Liver (tissue), 9 donors: Measurements from ENCODE around the gene FAR1. TPM values are rescaled to one million over a fixed set of nuclear protein-coding genes. Genes with fewer than 3 reads are reported as not detected.
"Not testable (repeated sequence)": the region's sequence is repeated elsewhere in the genome, so short reads cannot be mapped to it uniquely, and the experiment has no call there.

ENCODE experiments used
- DNase-seq: peaks from one replicate; pipeline ENCODE4 v3.0.0-alpha.2; 2017; ENCODE audit warnings: low spot score
- H3K27ac ChIP-seq, 2 donors: one replicate each; pipeline ENCODE4 v1.7.0; 2013; ENCODE audit warnings: inconsistent platforms in 2 of 2, low read length in 2 of 2, control low read depth in 1 of 2, low read depth in 1 of 2, mild to moderate bottlenecking in 1 of 2
- H3K27me3 ChIP-seq, 4 donors: one replicate each; pipeline versions ENCODE4 v1.6.1 to v1.7.0; 2013; ENCODE audit warnings: low read length in 3 of 4, inconsistent platforms in 1 of 4, mild to moderate bottlenecking in 1 of 4, moderate library complexity in 1 of 4; ENCODE audit not compliant: control insufficient read depth in 4 of 4, insufficient read depth in 4 of 4
- H3K36me3 ChIP-seq, 4 donors: one replicate each; pipeline versions ENCODE4 v1.6.1 to v1.7.0; 2013; ENCODE audit warnings: low read length in 3 of 4, mild to moderate bottlenecking in 3 of 4, low read depth in 1 of 4, moderate library complexity in 1 of 4; ENCODE audit not compliant: control insufficient read depth in 4 of 4, insufficient read depth in 3 of 4
- H3K4me1 ChIP-seq, 4 donors: one replicate each; pipeline versions ENCODE4 v1.6.1 to v1.7.0; 2013; ENCODE audit warnings: low read length in 3 of 4, mild to moderate bottlenecking in 3 of 4, moderate library complexity in 1 of 4; ENCODE audit not compliant: control insufficient read depth in 4 of 4, insufficient read depth in 4 of 4
- H3K4me3 ChIP-seq, 3 donors: one replicate each; pipeline versions ENCODE4 v1.6.1 to v1.7.0; 2013; ENCODE audit warnings: low read length in 3 of 3, control low read depth in 1 of 3, low read depth in 1 of 3, mild to moderate bottlenecking in 1 of 3
- H3K9ac ChIP-seq, 2 donors: one replicate each; pipeline ENCODE4 v1.7.0; 2013; ENCODE audit warnings: low read length in 2 of 2, mild to moderate bottlenecking in 2 of 2, moderate library complexity in 2 of 2, control low read depth in 1 of 2, low read depth in 1 of 2
- H3K9me3 ChIP-seq, 4 donors: one replicate each; pipeline versions ENCODE4 v1.6.1 to v1.7.0; 2013; ENCODE audit warnings: low read length in 3 of 4; ENCODE audit not compliant: control insufficient read depth in 4 of 4
- ATF3 ChIP-seq: IDR thresholded peaks from 2 replicates; pipeline ENCODE4 v1.6.1; 2016; ENCODE audit warnings: antibody characterized with exemption
- CTCF ChIP-seq: fragments of 150-350 bp; IDR thresholded peaks from 2 replicates; pipeline ENCODE4 v1.5.1; 2017; ENCODE audit warnings: improper control_type of control experiment, low read depth, low read length; ENCODE audit not compliant: missing input control
- EGR1 ChIP-seq, 2 donors: IDR thresholded peaks; 2 replicates each; pipeline ENCODE4 v1.6.1; 2016 to 2018; ENCODE audit warnings: antibody characterized with exemption in 2 of 2, low read depth in 2 of 2
- FOXA1 ChIP-seq: IDR thresholded peaks from 2 replicates; pipeline ENCODE4 v1.6.1; 2016; ENCODE audit warnings: antibody characterized with exemption
- GABPA ChIP-seq, 2 donors: IDR thresholded peaks in 1 of 2; conservative IDR thresholded peaks in 1 of 2; 2 replicates each; pipeline ENCODE4 v1.6.1; 2016; ENCODE audit warnings: antibody characterized with exemption in 2 of 2, mild to moderate bottlenecking in 1 of 2, moderate library complexity in 1 of 2
- HNF4A ChIP-seq, 2 donors: conservative IDR thresholded peaks; 2 replicates each; pipeline ENCODE4 v1.6.1; 2016; ENCODE audit warnings: antibody characterized with exemption in 2 of 2, mild to moderate bottlenecking in 2 of 2
- HNF4G ChIP-seq: IDR thresholded peaks from 2 replicates; pipeline ENCODE4 v1.6.1; 2016; ENCODE audit warnings: antibody characterized with exemption
- JUND ChIP-seq, 2 donors: IDR thresholded peaks; 2 replicates each; pipeline ENCODE4 v1.6.1; 2016; ENCODE audit warnings: antibody characterized with exemption in 2 of 2
- NR2F2 ChIP-seq: IDR thresholded peaks from 2 replicates; pipeline ENCODE4 v1.6.1; 2016; ENCODE audit warnings: antibody characterized with exemption
- RAD21 ChIP-seq, 2 donors: IDR thresholded peaks; 2 replicates each; pipeline ENCODE4 v1.6.1; 2016; ENCODE audit warnings: antibody characterized with exemption in 2 of 2, mild to moderate bottlenecking in 2 of 2
- RXRA ChIP-seq, 2 donors: IDR thresholded peaks; 2 replicates each; pipeline ENCODE4 v1.6.1; 2017 to 2018; ENCODE audit warnings: antibody characterized with exemption in 2 of 2, mild to moderate bottlenecking in 1 of 2
- SP1 ChIP-seq: IDR thresholded peaks from 2 replicates; pipeline ENCODE4 v1.6.1; 2018; ENCODE audit warnings: antibody characterized with exemption, mild to moderate bottlenecking
- TAF1 ChIP-seq: conservative IDR thresholded peaks from 2 replicates; pipeline ENCODE4 v1.6.1; 2016; ENCODE audit warnings: antibody characterized with exemption, mild to moderate bottlenecking
- YY1 ChIP-seq: IDR thresholded peaks from 2 replicates; pipeline ENCODE4 v1.6.1; 2016; ENCODE audit warnings: antibody characterized with exemption, mild to moderate bottlenecking
- ZBTB33 ChIP-seq: IDR thresholded peaks from 2 replicates; pipeline ENCODE4 v1.6.1; 2016; ENCODE audit warnings: antibody characterized with exemption
- WGBS: extraction: QIAGEN DNeasy Blood & Tissue Kit; methylation state at CpG from one replicate; pipeline ENCODE4 v1.1.7; 2013; 5-methylcytosine and 5-hydroxymethylcytosine counted together
- polyA plus RNA-seq, 2 donors: library from polyadenylated mRNA; stranded (reverse) in 1 of 2; unstranded in 1 of 2; fragments of 200-250 nt in 1 of 2; fragments of >200 nt in 1 of 2; fragmentation: Nextera tagmentation in 1 of 2; extraction: Ambion mirVana in 1 of 2; gene quantifications; one replicate each; pipeline versions ENCODE4 v1.2.1 to v1.2.3, GENCODE V29; 2013 to 2015
- total RNA-seq, 2 donors: library from RNA; depleted of rRNA; stranded (reverse); fragments of >200 nt; gene quantifications; one replicate each; pipeline ENCODE4 v1.2.3, GENCODE V29; 2014
- TF ChIP-seq, protein P1 (sequence below): IDR thresholded peaks from 2 replicates; pipeline ENCODE4 v1.6.1; 2016; ENCODE audit warnings: antibody characterized with exemption, mild to moderate bottlenecking
- TF ChIP-seq, protein P2 (sequence below): IDR thresholded peaks from 2 replicates; pipeline ENCODE4 v1.6.1; 2016; ENCODE audit warnings: antibody characterized with exemption
- donor health status: healthy.
- donor health status: healthy.
- donor health status: healthy.
- donor health status: healthy.
- donor health status: healthy.

The FAR1 gene
- total and polyA plus RNA-seq, 4 donors = 1.7 to 29.6 (median 5.5) TPM

DNA sequence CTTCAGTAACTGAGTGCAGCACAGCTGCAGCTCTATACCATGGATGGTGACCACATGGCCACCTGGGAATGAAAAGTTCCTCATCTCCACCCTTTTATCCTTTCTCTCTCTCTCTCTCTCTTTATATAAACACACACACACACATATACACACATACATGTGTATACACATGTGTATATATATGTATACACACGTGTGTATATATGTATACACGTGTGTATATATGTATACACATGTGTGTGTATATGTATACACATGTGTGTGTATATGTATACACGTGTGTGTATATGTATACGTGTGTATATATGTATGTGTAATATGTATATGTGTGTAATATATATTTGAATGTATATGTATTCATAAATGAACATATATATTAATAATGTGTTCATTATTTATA is 18.8 kb upstream of the FAR1 start:
- Histone ChIP-seq H3K4me1 (no peaks in the 10 kb centered on the region), H3K27ac (no peak overlapping the region), H3K36me3 (no peaks in the 10 kb centered on the region), H3K4me3 (no peak overlapping the region), H3K9me3 (peaks cover 0 to 1% (median 0%) of the 10 kb centered on the region in 4 donors), H3K9ac (no peak overlapping the region), H3K27me3 (no peaks in the 10 kb centered on the region)
- DNase-seq = no peak
- TF ChIP-seq ATF3 = no peak
- TF ChIP-seq JUND (IDR thresholded peaks at IDR 0.05) = no peak
- TF ChIP-seq NR2F2 = no peak
- TF ChIP-seq TAF1 = no peak
- WGBS = 75% methylated on average over 4 of the region's 4 CpGs

- not testable (repeated sequence) for H3K9me3 ChIP-seq, H3K4me3 ChIP-seq, DNase-seq, H3K27ac ChIP-seq, H3K36me3 ChIP-seq, H3K27me3 ChIP-seq, H3K9ac ChIP-seq, H3K4me1 ChIP-seq
- WGBS = 77% methylated on average over 6 of the region's 6 CpGs
Observed at GRCh38 chr11:13651515-13651914, 17.0 kb upstream of the FAR1 start.

- Histone ChIP-seq H3K27ac (no peak overlapping the region), H3K27me3 (no peaks in the 10 kb centered on the region), H3K9me3 (peaks cover 5 to 15% (median 9%) of the 10 kb centered on the region in 4 donors), H3K9ac (no peak overlapping the region), H3K4me3 (no peak overlapping the region), H3K4me1 (no peaks in the 10 kb centered on the region), H3K36me3 (no peaks in the 10 kb centered on the region)
- WGBS = 48% methylated on average over 2 of the region's 2 CpGs
- TF ChIP-seq, protein P1, sequence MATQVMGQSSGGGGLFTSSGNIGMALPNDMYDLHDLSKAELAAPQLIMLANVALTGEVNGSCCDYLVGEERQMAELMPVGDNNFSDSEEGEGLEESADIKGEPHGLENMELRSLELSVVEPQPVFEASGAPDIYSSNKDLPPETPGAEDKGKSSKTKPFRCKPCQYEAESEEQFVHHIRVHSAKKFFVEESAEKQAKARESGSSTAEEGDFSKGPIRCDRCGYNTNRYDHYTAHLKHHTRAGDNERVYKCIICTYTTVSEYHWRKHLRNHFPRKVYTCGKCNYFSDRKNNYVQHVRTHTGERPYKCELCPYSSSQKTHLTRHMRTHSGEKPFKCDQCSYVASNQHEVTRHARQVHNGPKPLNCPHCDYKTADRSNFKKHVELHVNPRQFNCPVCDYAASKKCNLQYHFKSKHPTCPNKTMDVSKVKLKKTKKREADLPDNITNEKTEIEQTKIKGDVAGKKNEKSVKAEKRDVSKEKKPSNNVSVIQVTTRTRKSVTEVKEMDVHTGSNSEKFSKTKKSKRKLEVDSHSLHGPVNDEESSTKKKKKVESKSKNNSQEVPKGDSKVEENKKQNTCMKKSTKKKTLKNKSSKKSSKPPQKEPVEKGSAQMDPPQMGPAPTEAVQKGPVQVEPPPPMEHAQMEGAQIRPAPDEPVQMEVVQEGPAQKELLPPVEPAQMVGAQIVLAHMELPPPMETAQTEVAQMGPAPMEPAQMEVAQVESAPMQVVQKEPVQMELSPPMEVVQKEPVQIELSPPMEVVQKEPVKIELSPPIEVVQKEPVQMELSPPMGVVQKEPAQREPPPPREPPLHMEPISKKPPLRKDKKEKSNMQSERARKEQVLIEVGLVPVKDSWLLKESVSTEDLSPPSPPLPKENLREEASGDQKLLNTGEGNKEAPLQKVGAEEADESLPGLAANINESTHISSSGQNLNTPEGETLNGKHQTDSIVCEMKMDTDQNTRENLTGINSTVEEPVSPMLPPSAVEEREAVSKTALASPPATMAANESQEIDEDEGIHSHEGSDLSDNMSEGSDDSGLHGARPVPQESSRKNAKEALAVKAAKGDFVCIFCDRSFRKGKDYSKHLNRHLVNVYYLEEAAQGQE = no peak
- TF ChIP-seq HNF4A (conservative IDR thresholded peaks at IDR 0.05) (no peak), TAF1 (no peak), FOXA1 (no peak), SP1 (no peak), YY1 (no peak), JUND (IDR thresholded peaks at IDR 0.05) (no peak), CTCF (no peak), EGR1 (IDR thresholded peaks at IDR 0.05; ENCODE audit: low read depth in 2 of 2) (no peak), RAD21 (IDR thresholded peaks at IDR 0.05) (no peak), ZBTB33 (no peak), GABPA (IDR thresholded peaks at IDR 0.05 in 1 of 2, conservative IDR thresholded peaks at IDR 0.05 in 1 of 2) (no peak), RXRA (IDR thresholded peaks at IDR 0.05) (no peak), HNF4G (no peak), ATF3 (no peak)
- TF ChIP-seq, protein P2, sequence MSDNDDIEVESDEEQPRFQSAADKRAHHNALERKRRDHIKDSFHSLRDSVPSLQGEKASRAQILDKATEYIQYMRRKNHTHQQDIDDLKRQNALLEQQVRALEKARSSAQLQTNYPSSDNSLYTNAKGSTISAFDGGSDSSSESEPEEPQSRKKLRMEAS = no peak
- no peak for DNase-seq
Observed at GRCh38 chr11:13661074-13661623, 7.3 kb upstream of the FAR1 start.
